GM12878 (cell line): ENCODE data around the gene PTGFRN. TPM values are rescaled to one million over a fixed set of nuclear protein-coding genes. Genes with fewer than 3 reads are reported as not detected.

Source experiments
- ATAC-seq: fragments of 200-7000 bp; cut with Tn5 transposase; 3 replicates; pipeline ENCODE4 v1.9.1; 2020; ENCODE audit warnings: mild to moderate bottlenecking, moderate library complexity
- BruUV-seq: library from RNA; stranded (reverse); fragments of 400-500 nt; replicated peaks from 2 replicates; lab custom pipeline; 2021; lab: Mats Ljungman, UMichigan
- CTCF ChIA-PET: fragments of 300-600 bp; sonication (Branson Sonifier 250); formaldehyde crosslinking; extraction: SDS; loops from one replicate; lab custom pipeline; 2021; ENCODE audit warnings: inconsistent platforms; lab: Yijun Ruan, JAX
- POLR2A ChIA-PET: fragments of 350-600 bp; formaldehyde crosslinking; extraction: SDS; loops from one replicate; lab custom pipeline; 2021; ENCODE audit warnings: inconsistent platforms; lab: Charles Lee
- RAD21 ChIA-PET: fragments of 300-600 bp; sonication (Branson Sonifier 250); formaldehyde crosslinking; loops from one replicate; lab custom pipeline; 2023; ENCODE audit warnings: antibody characterized with exemption; ENCODE audit not compliant: unreplicated experiment; lab: Charles Lee
- SMC1A ChIA-PET: fragments of 300-600 bp; sonication (Branson Sonifier 250); formaldehyde crosslinking; loops from one replicate; lab custom pipeline; 2023; ENCODE audit not compliant: unreplicated experiment, uncharacterized antibody; lab: Charles Lee
- DNase-seq: peaks from one replicate; pipeline ENCODE4 v3.0.0-alpha.2; 2011; ENCODE audit warnings: low read depth, low spot score
- FAIRE-seq: peaks from 3 replicates; lab custom pipeline; 2011; peaks lifted over from hg19 to GRCh38; lab: Jason Lieb, UNC
- H2AFZ ChIP-seq: 2 replicates; pipeline ENCODE4 v1.6.0; 2011; ENCODE audit warnings: low read depth, low read length, control low read depth; ENCODE audit not compliant: control insufficient read depth
- H3K27ac ChIP-seq: 2 replicates; pipeline ENCODE4 v1.5.1; 2011; ENCODE audit warnings: control low read depth; ENCODE audit not compliant: control insufficient read depth, insufficient read depth
- H3K27me3 ChIP-seq, 2 experiments: replicated peaks in 1 of 2; 2 replicates each; pipeline versions ENCODE4 v1.6.0 to v1.6.1; 2011; ENCODE audit warnings: low read length in 1 of 2; ENCODE audit not compliant: control insufficient read depth in 2 of 2, insufficient read depth in 2 of 2
- H3K36me3 ChIP-seq, 2 experiments: 2 replicates each; pipeline ENCODE4 v1.5.1; 2011; ENCODE audit warnings: low read length in 1 of 2; ENCODE audit not compliant: control insufficient read depth in 2 of 2, insufficient read depth in 2 of 2
- H3K4me1 ChIP-seq: 2 replicates; pipeline ENCODE4 v1.6.1; 2011; ENCODE audit warnings: mild to moderate bottlenecking, low read length, moderate library complexity, mixed read lengths; ENCODE audit not compliant: control insufficient read depth, insufficient read depth
- H3K4me2 ChIP-seq: 2 replicates; pipeline ENCODE4 v1.6.0; 2011; ENCODE audit warnings: control low read depth; ENCODE audit not compliant: control insufficient read depth, insufficient read depth
- H3K4me3 ChIP-seq: fragments of 200-600 bp; sonication (generic); 2 replicates; pipeline ENCODE4 v1.5.1; 2016
- H3K79me2 ChIP-seq: 2 replicates; pipeline ENCODE4 v1.6.0; 2011; ENCODE audit warnings: low read length; ENCODE audit not compliant: control insufficient read depth, insufficient read depth
- H3K9ac ChIP-seq: 2 replicates; pipeline ENCODE4 v1.8.0; 2011; ENCODE audit warnings: low read length, control low read depth, mixed read lengths; ENCODE audit not compliant: control insufficient read depth, insufficient read depth
- H3K9me3 ChIP-seq: replicated peaks from 3 replicates; pipeline ENCODE4 v1.5.1; 2011; ENCODE audit warnings: mild to moderate bottlenecking, low read length; ENCODE audit not compliant: control insufficient read depth, insufficient read depth
- H4K20me1 ChIP-seq: 2 replicates; pipeline ENCODE4 v1.6.0; 2011; ENCODE audit not compliant: control insufficient read depth, insufficient read depth
- BCLAF1 ChIP-seq: fragments of 450-650 bp; IDR thresholded peaks from 2 replicates; pipeline ENCODE4 v1.6.1; 2017; ENCODE audit warnings: antibody characterized with exemption, mild to moderate bottlenecking, moderate library complexity
- CBX5 ChIP-seq: sonication (generic); IDR thresholded peaks from 2 replicates; pipeline ENCODE4 v1.6.1; 2016; ENCODE audit warnings: low read depth, moderate library complexity, mild to moderate bottlenecking, inconsistent platforms
- DPF2 ChIP-seq: fragments of 450-650 bp; IDR thresholded peaks from 2 replicates; pipeline ENCODE4 v1.6.1; 2017; ENCODE audit warnings: mild to moderate bottlenecking
- ETV6 ChIP-seq, 2 experiments: fragments of 450-650 bp in 1 of 2; IDR thresholded peaks in 1 of 2; conservative IDR thresholded peaks in 1 of 2; 2 replicates each; pipeline ENCODE4 v1.6.1; 2014; ENCODE audit warnings: antibody characterized with exemption in 1 of 2, borderline replicate concordance in 1 of 2, low read depth in 1 of 2, mild to moderate bottlenecking in 1 of 2, moderate library complexity in 1 of 2
- EZH2 ChIP-seq: IDR thresholded peaks from 2 replicates; pipeline ENCODE4 v1.6.1; 2012; ENCODE audit warnings: low read depth, mild to moderate bottlenecking, control low read depth, inconsistent platforms, low read length, borderline replicate concordance; ENCODE audit not compliant: control insufficient read depth
- MTA3 ChIP-seq: IDR thresholded peaks from 2 replicates; pipeline ENCODE4 v1.6.1; 2012; ENCODE audit warnings: low read length, inconsistent platforms, borderline replicate concordance
- PAX5 ChIP-seq: IDR thresholded peaks from 2 replicates; pipeline ENCODE4 v1.6.1; 2011; ENCODE audit warnings: low read depth, low read length, borderline replicate concordance
- PKNOX1 ChIP-seq: fragments of 450-650 bp; IDR thresholded peaks from 2 replicates; pipeline ENCODE4 v1.6.1; 2016; ENCODE audit warnings: mild to moderate bottlenecking
- RBBP5 ChIP-seq: fragments of 200-600 bp; sonication (generic); conservative IDR thresholded peaks from 2 replicates; pipeline ENCODE4 v1.6.1; 2016
- SMAD1 ChIP-seq: fragments of 450-650 bp; IDR thresholded peaks from 2 replicates; pipeline ENCODE4 v1.6.1; 2018; ENCODE audit warnings: mild to moderate bottlenecking, low read depth; ENCODE audit not compliant: partially characterized antibody
- TBL1XR1 ChIP-seq: IDR thresholded peaks from 2 replicates; pipeline ENCODE4 v1.6.1; 2012; ENCODE audit warnings: low read depth, low read length, improper control_type of control experiment
- TCF7 ChIP-seq: IDR thresholded peaks from 2 replicates; pipeline ENCODE4 v1.6.1; 2014; ENCODE audit warnings: antibody characterized with exemption, borderline replicate concordance
- ZNF207 ChIP-seq: fragments of 450-650 bp; IDR thresholded peaks from 2 replicates; pipeline ENCODE4 v1.6.1; 2014; ENCODE audit warnings: antibody characterized with exemption, mild to moderate bottlenecking, borderline replicate concordance
- ZNF622 ChIP-seq: fragments of 450-650 bp; IDR thresholded peaks from 2 replicates; pipeline ENCODE4 v1.6.1; 2017; ENCODE audit warnings: mild to moderate bottlenecking, inconsistent platforms
- WGBS: methylation state at CpG from one replicate; pipeline ENCODE4 v1.1.6; 2016; ENCODE audit warnings: low lambda C conversion rate; ENCODE audit not compliant: insufficient replicate concordance, insufficient coverage; ENCODE audit errors: missing lambda C conversion rate; 5-methylcytosine and 5-hydroxymethylcytosine counted together
- in situ Hi-C: fragments of 300-500 bp; cut with MboI; formaldehyde crosslinking; loops from 9 replicates; pipeline ENCODE4 v1.14.3; 2018; ENCODE audit warnings: mixed read lengths
- intact Hi-C: fragments of 100-400 bp; cut with micrococcal nuclease; formaldehyde crosslinking; loops from one replicate; pipeline ENCODE4 v1.14.2; 2022; ENCODE audit not compliant: unreplicated experiment
- polyA plus RNA-seq, 11 experiments: library from polyadenylated mRNA; depleted of rRNA in 4 of 11; unstranded in 6 of 11; stranded (reverse) in 5 of 11; fragments of >200 nt; fragmentation: Nextera tagmentation in 4 of 11; fragmentation: Illumina TruSeq in 1 of 11; extraction: Ambion mirVana in 4 of 11; extraction: Trizol in 1 of 11; gene quantifications; 1 replicate in 1 of 11; 2 replicates in 10 of 11; pipeline versions ENCODE4 v1.2.1 to v1.2.3, GENCODE V29; 2011 to 2016; ENCODE audit warnings: inconsistent platforms in 2 of 11, missing spikeins in 2 of 11, low read depth in 1 of 11
- total RNA-seq, 4 experiments: library from RNA; depleted of rRNA in 3 of 4; stranded (reverse); fragments of >200 nt in 3 of 4; fragmentation: Illumina TruSeq in 1 of 4; extraction: Trizol in 1 of 4; gene quantifications; 2 replicates each; pipeline versions ENCODE4 v1.2.1 to v1.2.3, GENCODE V29; 2013 to 2021

The PTGFRN gene
- total and polyA plus RNA-seq, 10 of the 15 experiments (the other 5 are each of a cell fraction or from before 2014, with no cell fraction given): 2.7 to 8.3 (median 5.1) TPM

GRCh38 chr1:116993286-116993685 lies 83.6 kb downstream of the PTGFRN start:
- ATAC-seq (no peak), DNase-seq (no peak), FAIRE-seq (no peak)
- no peak overlapping the region for H2AFZ ChIP-seq
- H3K9me3 ChIP-seq: no peaks in the 10 kb centered on the region
- H3K4me1 ChIP-seq: no peaks in the 10 kb centered on the region
- in situ Hi-C loops: no loop called here
- SMC1A ChIA-PET: interaction anchor here (0.9 kb wide), 1 partner anchor 68 kb away, joined by 3 read pairs; no protein-coding TSS in a partner anchor
- H3K27ac ChIP-seq: no peak overlapping the region
- intact Hi-C loops: no loop called here
- no peaks in the 10 kb centered on the region for H3K36me3 ChIP-seq
- no peak overlapping the region for H3K9ac ChIP-seq
- no peak overlapping the region for H3K4me3 ChIP-seq
- RAD21 ChIA-PET: no interaction called here
- WGBS: 76% methylated on average over 7 of the region's 7 CpGs
- H4K20me1 ChIP-seq: no peaks in the 10 kb centered on the region
- H3K79me2 ChIP-seq: no peaks in the 10 kb centered on the region
- no peak overlapping the region for H3K4me2 ChIP-seq
- BruUV-seq: no TSS peak
- CTCF ChIA-PET: no interaction called here
- TF ChIP-seq PAX5: no peak
- no peak for TF ChIP-seq MTA3
- no peak for TF ChIP-seq ETV6 (conservative IDR thresholded peaks at IDR 0.05 in 1 of 2, IDR thresholded peaks at IDR 0.05 in 1 of 2; ENCODE audit: borderline replicate concordance in 1 of 2, low read depth in 1 of 2)
- TF ChIP-seq TCF7: no peak
- no peak for TF ChIP-seq TBL1XR1
- TF ChIP-seq, all 136 proteins: peak for 0
- H3K27me3 ChIP-seq: no peaks in the 10 kb centered on the region
- POLR2A ChIA-PET: no interaction called here

- no peak overlapping the region for H3K4me3 ChIP-seq
- no peak for FAIRE-seq
- no peak overlapping the region for H2AFZ ChIP-seq
- ChIA-PET CTCF (no interaction called here), RAD21 (interaction anchor here (1.9 kb wide), 1 partner anchor 112 kb away, joined by 6 read pairs; no protein-coding TSS in a partner anchor), POLR2A (interaction anchor here (1.0 kb wide), 1 partner anchor 40 kb away, joined by 3 read pairs; no protein-coding TSS in a partner anchor), SMC1A (interaction anchor here (1.3 to 1.4 kb wide), 2 partner anchors 15 to 23 kb away, joined by 3 to 5 read pairs; no protein-coding TSS in a partner anchor)
- BruUV-seq: no TSS peak
- no peak for ATAC-seq
- no peak overlapping the region for H3K4me2 ChIP-seq
- H3K9ac ChIP-seq: no peak overlapping the region
- in situ Hi-C loops: no loop called here
- no peaks in the 10 kb centered on the region for H3K79me2 ChIP-seq
- 0% methylated on average over 2 of the region's 2 CpGs for WGBS
- no peak overlapping the region for H3K27ac ChIP-seq
- H3K9me3 ChIP-seq: no peaks in the 10 kb centered on the region
- DNase-seq: no peak
- intact Hi-C loops: no loop called here
- no peaks in the 10 kb centered on the region for H3K27me3 ChIP-seq
- H3K36me3 ChIP-seq: no peaks in the 10 kb centered on the region
- no peaks in the 10 kb centered on the region for H3K4me1 ChIP-seq
- H4K20me1 ChIP-seq: no peaks in the 10 kb centered on the region
- TF ChIP-seq CBX5 (no peak), DPF2 (no peak), ZNF207 (no peak), RBBP5 (no peak), EZH2 (no peak), PKNOX1 (no peak), SMAD1 (no peak), ZNF622 (no peak), BCLAF1 (no peak)
These were observed 84.7 kb downstream of the PTGFRN start for GRCh38 chr1:116994411-116994810.
